Fibroblast of villous mesenchyme (primary cell): Measurements from ENCODE around the gene SMYD3. TPM values are rescaled to one million over a fixed set of nuclear protein-coding genes. Genes with fewer than 3 reads are reported as not detected.
"Not testable (repeated sequence)": the region's sequence is repeated elsewhere in the genome, so short reads cannot be mapped to it uniquely, and the experiment has no call there.

Source experiments
- DNase-seq: peaks from one replicate; pipeline ENCODE4 v3.0.0-alpha.2; 2010; ENCODE audit warnings: low read depth
- H3K4me3 ChIP-seq: 2 replicates; pipeline ENCODE4 v1.5.1; 2011; ENCODE audit warnings: low read depth, mild to moderate bottlenecking, low read length
- total RNA-seq: library from RNA; depleted of rRNA; stranded (reverse); fragments of >200 nt; gene quantifications from 2 replicates; pipeline ENCODE4 v1.2.3, GENCODE V29; 2012
- TF ChIP-seq, protein P1 (sequence below): IDR thresholded peaks from 2 replicates; pipeline ENCODE4 v1.5.1; 2012; ENCODE audit warnings: low read depth, mild to moderate bottlenecking, low read length; ENCODE audit not compliant: insufficient read depth

Gene SMYD3
- total RNA-seq, 1 donor = 35.4 TPM

GRCh38 chr1:245748240-245748639 is 758.8 kb downstream of the SMYD3 start:
- no peak overlapping the region for H3K4me3 ChIP-seq
- DNase-seq = no peak
- TF ChIP-seq, protein P1, sequence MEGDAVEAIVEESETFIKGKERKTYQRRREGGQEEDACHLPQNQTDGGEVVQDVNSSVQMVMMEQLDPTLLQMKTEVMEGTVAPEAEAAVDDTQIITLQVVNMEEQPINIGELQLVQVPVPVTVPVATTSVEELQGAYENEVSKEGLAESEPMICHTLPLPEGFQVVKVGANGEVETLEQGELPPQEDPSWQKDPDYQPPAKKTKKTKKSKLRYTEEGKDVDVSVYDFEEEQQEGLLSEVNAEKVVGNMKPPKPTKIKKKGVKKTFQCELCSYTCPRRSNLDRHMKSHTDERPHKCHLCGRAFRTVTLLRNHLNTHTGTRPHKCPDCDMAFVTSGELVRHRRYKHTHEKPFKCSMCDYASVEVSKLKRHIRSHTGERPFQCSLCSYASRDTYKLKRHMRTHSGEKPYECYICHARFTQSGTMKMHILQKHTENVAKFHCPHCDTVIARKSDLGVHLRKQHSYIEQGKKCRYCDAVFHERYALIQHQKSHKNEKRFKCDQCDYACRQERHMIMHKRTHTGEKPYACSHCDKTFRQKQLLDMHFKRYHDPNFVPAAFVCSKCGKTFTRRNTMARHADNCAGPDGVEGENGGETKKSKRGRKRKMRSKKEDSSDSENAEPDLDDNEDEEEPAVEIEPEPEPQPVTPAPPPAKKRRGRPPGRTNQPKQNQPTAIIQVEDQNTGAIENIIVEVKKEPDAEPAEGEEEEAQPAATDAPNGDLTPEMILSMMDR = no peak

- TF ChIP-seq, protein P1 = no peak
- no peak overlapping the region for H3K4me3 ChIP-seq
- no peak for DNase-seq
Measured at GRCh38 chr1:245742896-245743295, 764.2 kb downstream of the SMYD3 start.

DNA sequence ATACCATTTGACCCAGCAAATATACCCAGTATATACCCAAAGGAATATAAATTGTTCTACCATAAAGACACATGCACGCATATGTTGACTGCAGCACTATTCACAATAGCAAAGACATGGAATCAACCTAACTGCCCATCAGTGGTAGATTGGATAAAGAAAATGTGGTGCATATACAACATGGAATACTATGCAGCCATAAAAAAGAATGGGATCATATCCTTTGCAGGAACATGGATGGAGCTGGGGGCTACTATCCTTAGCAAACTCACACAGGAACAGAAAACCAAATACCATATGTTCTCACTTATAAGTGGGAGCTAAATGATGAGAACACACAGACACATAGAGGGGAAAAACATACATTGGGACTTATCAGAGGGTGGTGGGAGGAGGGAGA is 766.7 kb downstream of the SMYD3 start:
- DNase-seq, H3K4me3 ChIP-seq: not testable (repeated sequence)

DNA sequence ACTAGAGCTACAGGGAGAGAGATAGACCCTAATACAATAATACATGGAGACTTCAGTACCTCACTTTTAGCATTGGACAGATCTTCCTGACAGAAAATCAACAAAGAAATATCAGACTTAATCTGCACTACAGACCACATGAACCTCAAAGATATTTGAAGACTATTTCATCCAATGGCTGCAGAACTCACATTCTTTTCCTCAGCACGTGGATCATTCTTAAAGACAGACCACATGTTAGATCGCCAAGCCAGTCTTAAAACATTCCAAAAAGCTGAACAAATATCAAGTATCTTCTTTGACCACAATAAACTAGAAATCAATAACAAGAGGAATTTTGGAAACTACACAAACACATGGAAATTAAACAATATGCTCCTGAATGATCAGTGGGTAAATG is 776.3 kb downstream of the SMYD3 start:
- DNase-seq = no peak
- H3K4me3 ChIP-seq = no peak overlapping the region
- TF ChIP-seq, protein P1 = no peak

DNA sequence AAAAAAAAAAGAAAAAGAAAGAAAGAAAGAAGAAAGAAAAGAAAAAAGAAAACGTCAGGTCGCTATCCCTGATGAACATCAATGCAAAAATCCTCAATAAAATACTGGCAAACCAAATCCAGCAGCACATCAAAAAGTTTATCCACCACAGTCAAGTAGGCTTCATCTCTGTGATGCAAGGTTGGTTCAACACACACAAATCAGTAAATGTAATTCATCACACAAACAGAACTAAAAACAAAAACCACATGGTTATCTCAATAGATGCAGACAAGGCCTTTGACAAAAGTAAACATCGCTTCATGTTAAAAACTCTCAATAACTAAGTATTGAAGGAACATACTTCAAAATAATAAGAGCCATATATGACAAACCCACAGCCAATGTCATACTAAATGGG is 779.0 kb downstream of the SMYD3 start:
- DNase-seq, H3K4me3 ChIP-seq: not testable (repeated sequence)

DNA sequence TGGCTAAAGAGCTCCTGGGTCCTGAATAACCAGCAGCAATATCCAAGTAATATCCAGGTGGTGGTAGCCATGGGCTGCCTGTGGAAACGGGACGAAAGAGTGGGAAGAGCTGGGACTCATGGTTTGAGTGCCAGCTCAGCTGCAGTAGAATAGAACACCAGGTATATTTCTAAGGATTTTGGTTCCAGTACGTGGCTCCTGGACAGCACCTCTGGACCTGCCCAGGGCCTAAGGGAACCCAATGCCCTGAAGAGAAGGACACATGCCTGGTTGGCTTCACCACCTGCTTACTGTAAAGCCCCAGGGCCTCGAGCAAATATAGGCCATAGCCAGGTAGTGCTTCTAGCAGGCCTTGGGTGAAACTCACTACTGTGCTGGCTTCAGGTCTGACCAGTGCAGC is 785.6 kb downstream of the SMYD3 start:
- no peak overlapping the region for H3K4me3 ChIP-seq
- TF ChIP-seq, protein P1 = no peak

GRCh38 chr1:245718951-245719350 is 788.1 kb downstream of the SMYD3 start:
- DNase-seq = no peak
- H3K4me3 ChIP-seq = no peak overlapping the region
- TF ChIP-seq, protein P1 = no peak

More for the DNA sequence above, 785.6 kb downstream of the SMYD3 start:
- DNase-seq = no peak

GRCh38 chr1:245718123-245718522 is 789.0 kb downstream of the SMYD3 start:
- DNase-seq = no peak
- H3K4me3 ChIP-seq = no peak overlapping the region
- TF ChIP-seq, protein P1 = no peak
